Measurements from ENCODE around the gene IL25.

DNA sequence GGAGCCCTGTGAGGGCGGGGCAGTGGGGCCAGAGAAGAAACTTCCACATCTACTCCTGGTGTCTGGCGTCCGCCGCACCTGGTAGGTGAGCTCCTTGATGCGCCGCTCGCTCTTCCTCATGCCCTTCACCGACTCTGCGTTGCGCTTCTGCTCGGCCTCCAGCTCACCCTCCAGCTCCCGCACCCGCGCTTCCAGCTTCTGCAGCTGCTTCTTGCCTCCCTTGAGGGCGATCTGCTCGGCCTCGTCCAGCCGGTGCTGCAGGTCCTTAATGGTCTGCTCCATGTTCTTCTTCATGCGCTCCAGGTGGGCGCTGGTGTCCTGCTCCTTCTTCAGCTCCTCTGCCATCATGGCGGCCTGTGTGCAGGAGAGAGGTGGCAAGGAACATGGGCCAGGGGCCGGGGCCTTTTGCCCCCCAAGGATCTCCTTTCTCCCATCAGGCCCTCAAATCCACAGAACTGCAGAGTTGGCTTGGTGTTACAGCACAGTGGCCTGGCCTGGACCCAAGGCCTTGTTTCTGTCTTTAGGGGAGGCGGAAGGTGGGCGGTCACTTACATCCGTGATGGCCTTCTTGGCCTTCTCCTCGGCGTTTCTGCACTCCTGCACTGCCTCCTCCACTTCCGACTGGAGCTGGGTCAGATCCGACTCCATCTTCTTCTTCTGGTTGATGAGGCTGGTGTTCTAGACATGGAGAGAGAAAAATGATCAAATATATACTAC, 11.9 kb downstream of the IL25 start:
- TF ChIP-seq POLR2A (IDR thresholded peaks at IDR 0.05; ENCODE audit: low read depth, low read length) = no peak
- no peak for TF ChIP-seq POLR2AphosphoS5 (IDR thresholded peaks at IDR 0.05; ENCODE audit: low read depth, low read length)
